Dermis microvascular lymphatic vessel endothelial cell (primary cell): ENCODE results near the gene NPAS2. TPM values are rescaled to one million over a fixed set of nuclear protein-coding genes. Genes with fewer than 3 reads are reported as not detected.

Experiments used
- DNase-seq, 2 donors: peaks; one replicate each; pipeline versions ENCODE4 v3.0.0 to v3.0.0-alpha.2; 2010; ENCODE audit warnings: low read depth in 2 of 2
- total RNA-seq: library from RNA; depleted of rRNA; stranded (reverse); fragments of >200 nt; gene quantifications from 2 replicates; pipeline ENCODE4 v1.2.1, GENCODE V29; 2014

Gene NPAS2
- total RNA-seq, 1 donor from 2014 or later: 4.9 TPM

DNA sequence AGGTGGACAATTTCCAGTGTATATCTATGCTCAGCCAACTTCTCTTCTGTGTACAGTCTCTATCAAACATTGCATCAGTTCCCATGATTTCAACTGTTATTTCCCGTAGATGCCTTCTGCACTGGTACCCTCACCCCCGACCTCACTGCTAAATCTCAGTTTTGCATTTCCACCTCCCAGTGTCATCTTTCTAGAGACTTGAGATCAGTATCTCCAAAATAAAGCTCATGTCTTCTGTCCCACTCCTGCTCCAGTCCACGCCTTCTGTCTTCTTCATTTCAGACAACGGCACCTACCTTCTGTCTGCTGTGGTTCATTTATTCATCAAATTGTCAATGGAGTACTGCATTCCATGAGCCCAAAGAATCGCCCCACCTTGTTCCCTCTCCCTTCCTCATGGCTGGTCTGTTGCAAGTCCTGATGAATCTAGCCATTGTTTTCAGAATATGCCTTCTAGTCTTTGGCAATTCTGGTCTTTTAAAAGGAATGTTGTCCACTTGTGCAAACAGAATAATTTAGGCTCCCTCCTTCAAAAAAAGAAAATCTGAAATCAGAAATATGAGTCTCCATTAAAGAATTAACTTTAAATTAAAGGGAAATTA lies 23.3 kb upstream of the NPAS2 start:
- DNase-seq: no peak

DNA sequence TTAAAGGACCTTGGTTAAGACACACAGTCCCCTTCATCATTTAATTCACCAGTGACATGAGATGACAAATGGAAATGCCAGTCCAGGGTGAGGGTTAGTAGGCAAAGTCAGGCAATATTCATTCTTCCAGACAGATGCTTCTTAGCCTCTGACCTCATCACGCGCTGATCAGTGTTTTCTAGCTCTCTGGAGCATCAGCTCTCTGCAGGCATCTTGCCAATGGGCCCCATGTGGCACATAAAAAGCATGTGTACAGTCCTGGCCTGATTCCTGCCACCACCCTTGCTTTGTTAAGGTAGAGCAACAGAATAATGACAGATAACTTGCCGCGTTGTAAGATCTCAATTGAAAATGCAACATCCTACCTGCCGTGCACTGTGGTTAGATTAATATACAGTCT lies 20.3 kb upstream of the NPAS2 start:
- DNase-seq: peak; percentile 76 to 78

DNA sequence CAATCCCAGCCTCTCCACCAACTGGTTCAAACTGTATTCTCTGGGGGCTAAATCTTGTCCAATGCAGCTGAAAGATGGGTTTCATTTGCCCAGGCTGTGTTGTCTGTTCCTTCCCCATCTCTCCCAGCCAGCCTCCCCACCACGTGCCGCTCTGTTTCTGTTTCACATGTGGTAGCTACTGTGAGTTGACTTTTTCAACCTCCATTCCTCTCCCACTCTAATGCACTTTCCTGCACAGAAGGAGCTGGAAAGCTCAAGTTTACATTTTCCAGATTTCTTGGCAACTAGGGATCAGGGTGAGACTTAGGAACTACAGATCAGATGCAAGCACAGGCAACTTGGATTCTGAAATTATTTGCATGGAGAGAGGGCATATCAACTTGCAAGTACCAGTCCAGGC lies 19.0 kb upstream of the NPAS2 start:
- no peak for DNase-seq

DNA sequence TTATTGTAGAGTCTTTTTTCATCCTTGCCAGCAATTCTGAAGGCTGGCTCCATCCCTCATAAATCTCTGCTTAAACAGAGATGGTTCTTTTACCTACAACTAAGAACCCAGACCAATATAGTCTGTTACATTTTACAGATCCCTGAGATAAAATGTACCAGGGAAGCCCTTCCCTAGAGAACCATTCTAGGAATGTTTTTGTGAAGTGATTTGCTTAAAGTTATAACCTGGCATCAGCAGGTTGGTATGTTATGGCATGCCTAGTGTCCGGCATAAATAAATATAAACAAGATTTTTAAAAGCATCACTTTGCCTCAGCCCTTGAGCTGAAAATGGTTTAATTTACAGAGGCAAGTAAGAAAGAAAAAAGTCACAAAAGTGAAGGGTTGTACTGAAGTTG lies 18.5 kb upstream of the NPAS2 start:
- no peak for DNase-seq

DNA sequence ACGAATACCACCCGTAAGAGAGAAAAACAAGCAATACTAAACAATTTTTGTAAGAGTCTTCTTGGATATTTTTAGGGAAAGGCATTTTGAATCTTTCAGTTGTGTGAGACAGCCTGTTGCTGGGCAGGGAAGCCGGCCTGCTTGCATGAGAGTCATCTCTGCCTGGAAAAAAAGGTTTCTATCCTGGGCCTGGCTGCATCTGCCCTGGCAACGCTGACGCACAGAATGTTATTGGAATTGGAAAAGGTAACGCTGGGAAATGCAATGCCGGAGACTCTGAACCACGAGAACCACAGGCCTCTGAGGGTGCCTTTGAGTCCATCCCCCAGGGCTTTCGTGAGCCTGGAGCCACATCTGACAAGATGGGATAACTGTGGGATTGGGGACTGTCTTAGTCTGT lies 17.9 kb upstream of the NPAS2 start:
- DNase-seq: no peak

DNA sequence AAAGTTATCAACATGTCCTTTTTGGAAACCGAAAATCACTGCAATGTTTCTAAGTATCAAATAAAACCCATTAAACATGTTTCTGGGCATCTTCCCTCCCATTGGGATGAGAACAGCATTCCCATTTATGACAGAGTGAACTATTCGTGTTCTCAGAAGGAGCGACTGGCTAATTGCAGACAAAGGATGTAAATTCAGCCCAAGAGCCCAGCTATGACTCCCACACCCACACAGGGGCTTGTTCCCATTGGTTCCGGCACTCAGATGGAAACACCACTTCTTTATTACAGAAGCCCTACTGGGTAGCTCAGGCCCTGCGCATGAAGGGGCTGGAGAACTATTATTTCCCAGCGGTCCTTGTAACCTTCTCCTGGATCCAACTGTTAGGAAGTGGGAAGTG lies 16.6 kb upstream of the NPAS2 start:
- no peak for DNase-seq

DNA sequence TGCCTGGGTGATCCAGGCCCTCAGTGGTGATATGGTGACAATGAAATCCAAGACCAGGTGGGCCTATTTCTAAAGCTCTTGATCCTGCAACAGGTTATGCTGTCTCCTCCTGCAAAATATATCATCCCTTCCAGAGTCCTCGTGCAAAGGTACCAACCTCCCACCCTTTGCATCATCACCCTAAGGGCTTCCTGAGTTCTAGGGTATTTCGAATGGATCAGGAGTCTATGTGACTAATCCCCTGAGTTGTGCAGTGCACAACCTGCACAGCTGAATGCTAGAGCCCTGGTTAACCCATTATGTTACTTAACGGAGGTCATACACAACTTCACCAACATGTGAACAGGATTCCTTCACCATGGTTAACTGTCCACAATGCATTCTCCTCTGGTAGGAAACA lies 13.4 kb upstream of the NPAS2 start:
- DNase-seq: no peak

DNA sequence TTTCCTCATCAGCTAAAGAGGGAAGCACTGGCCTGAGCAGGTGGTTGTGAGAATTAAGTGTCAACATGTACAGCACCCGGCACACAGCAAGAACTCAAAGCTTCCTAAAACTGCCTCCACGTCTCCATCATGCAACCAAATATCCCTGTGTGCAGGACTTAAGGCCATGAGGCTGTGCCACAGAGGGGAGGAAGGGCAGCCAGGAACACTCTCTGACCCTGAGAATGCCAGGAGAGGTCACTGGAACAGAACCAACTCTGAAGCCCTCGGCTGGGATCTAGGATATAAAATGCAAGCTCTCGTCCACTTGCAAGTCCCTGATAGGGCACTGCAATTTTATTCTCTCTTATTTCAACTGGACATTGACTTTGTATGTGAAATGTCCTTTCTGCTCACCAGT lies 12.2 kb upstream of the NPAS2 start:
- DNase-seq: no peak

DNA sequence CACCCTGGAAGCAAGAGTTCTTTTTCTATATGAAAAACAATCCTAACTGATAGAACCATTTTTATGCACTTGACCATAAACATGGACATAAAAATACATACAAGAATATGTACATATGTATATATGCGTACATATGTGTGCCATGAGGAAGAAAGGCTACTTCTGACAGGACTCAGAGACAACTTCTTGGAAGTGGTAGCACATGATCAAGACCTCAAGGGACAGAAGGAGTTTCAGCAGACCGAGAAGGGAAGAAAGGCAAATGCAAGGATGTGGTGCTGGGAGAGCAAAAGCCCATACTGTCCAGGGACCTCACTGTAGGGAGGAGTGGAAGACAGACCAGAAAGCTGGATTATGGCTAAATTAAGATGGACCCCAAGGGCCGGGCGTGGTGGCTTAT lies 11.4 kb upstream of the NPAS2 start:
- no peak for DNase-seq

DNA sequence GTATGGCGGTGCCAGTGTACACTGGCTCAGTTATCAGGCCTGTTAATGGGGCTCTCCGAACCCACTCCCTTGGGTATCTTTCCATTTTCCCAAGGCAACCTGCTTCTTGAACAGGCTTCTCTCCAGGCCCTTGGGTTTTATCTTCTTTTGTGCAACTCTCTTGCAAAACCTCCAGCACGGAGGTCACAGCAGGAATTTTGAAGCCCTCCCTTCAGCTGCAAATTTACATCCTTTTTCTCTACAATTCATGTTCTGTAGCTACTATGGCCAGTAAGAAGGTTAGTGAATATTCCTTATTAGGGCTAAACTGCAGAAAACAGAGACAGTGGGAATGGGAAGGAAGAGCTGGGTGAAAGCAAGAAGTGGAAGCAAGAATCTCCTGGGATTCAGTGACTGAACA lies 10.4 kb upstream of the NPAS2 start:
- no peak for DNase-seq

DNA sequence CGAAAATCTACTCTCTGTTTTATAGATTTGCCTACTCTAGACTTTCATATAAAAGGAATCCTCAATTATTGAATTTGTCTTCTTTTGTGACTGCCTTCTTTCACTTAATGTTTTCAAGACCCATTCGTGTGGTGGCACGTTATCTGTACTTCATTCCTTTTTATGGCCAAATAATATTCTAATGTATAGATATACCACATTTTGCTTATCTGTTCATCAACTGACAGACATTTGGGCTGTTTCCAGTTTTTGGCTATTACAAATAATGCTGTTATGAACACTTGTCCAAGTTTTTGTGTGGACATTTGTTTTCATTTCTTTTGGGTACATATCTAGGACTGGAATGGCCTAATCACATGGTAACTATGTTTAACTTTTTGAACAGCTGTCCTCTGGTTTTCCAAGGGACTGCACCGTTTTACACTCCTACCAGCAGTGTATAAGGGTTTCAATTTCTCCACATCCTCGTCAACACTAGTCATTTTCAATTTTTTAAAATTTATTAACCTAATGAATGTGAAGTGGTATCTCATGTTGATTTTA lies 9.3 kb upstream of the NPAS2 start:
- no peak for DNase-seq

DNA sequence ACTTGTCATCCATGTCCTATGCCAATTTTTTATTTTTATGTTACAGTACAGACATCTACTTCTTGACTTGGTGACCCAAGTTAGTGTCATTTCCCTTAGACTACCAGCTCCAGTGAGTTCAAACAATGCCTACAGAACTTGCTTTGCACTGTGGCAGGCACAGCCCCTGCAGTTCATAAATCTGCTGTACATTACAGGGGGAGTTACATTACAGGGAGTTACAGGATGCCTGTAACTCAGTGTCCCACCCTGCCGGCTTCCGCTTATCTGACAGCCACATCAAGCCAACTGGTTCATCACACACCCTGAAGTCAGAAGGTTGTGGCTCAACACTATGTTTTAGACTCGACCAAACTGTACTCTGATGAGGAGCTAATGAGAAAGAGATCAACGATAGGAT lies 7.8 kb upstream of the NPAS2 start:
- no peak for DNase-seq

DNA sequence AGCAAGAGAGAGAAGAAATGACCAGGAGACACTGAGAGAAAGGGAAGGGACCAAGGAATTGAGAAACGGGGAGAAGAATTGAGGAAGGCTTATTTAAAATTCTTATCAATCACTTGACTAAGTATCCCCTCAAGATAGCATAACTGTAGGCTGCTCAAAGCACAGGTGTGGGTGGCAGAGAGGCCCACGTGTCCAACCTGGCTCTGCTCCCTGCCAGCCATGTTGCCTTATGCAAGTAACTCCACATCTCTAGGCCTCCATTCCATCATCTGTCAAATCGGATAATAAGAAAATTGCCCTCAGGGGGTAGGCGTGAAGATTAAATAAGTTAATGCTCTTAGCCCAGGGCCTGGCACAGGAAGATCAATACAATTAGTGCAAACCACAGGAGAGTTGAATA lies 7.4 kb upstream of the NPAS2 start:
- no peak for DNase-seq

DNA sequence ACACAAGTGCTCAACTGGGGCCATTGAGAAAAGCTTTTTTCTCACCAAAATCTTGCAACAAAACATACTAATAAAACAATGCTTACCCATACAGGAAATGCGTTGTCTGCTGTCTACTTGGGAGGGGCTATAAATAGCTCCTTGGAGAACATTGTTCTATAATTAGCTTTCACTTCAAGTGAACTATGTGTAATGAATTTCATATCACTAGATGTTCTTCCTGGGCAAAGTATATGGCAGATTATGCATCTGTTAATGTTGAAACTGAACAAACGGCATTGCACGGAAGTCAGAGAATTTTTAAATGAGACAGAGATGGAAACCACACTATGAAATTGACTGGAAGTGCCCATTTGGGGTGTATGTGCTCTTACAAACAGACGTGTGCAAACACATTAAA lies 6.4 kb upstream of the NPAS2 start:
- DNase-seq: peak in 1 of 2 donors; percentile 70

DNA sequence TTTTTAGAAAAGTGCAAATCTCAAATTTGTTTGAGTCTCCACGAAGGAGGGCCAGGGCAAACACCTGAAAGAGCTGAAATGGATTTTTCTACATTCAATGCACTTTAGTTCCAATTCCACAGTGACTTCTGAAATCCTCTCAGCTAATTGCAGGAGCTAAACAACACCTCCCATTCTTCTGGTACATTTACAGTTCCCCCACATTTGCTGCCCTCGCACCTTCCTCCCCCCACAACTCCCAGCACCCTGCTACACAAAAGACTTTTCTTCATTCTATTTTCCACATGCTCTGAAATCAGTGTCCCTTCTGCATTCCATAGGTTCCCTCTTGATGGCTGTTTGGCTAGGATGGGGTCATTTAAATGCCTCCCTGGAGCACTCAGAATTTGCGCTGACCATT lies 5.9 kb upstream of the NPAS2 start:
- no peak for DNase-seq

DNA sequence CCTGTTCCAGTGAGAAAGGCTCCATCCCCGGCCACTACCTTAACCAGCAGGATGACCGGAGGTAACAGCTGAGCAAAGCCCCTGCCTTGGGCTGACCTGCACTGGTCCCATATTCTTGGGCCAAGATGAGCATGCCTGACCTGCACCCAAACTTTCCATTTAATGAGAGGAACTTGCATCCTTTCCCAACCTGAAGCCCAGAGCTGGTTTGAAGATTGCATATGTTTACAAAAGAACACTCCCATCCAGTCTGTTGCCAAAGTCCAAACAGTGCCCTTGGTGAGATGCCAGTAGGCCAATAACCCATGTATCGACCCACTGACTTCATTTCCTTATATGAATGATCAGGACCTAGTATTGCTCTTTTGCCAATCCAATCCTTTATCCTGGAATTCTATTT lies 5.5 kb upstream of the NPAS2 start:
- no peak for DNase-seq

DNA sequence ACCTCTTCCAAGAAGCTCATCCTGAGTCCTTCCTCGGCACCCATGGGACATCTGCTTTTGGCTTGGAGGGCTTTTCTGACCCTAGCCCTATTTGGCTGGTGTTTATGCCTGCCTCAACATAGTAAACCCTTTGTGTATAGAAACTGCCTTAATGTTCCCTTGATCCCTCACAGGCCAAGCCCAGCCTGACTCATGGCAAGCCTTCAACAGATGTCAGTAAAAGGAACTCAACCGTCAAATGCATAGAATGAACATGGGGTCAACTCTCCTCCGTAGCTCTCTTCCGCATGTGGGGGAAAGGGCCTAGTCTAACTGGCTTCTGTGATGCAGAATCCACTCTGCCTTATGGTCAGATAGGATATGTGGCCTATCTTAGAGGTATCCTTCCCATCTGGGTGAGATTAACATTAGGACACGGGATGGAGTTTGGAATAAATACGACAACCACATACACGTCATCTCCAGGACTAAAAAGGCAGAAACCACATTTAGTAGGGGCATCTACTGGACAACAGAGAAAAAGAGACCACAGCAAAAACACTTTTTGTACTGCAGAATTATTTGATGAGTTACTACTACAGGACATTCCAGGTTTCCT lies 2.5 kb upstream of the NPAS2 start:
- DNase-seq: no peak

DNA sequence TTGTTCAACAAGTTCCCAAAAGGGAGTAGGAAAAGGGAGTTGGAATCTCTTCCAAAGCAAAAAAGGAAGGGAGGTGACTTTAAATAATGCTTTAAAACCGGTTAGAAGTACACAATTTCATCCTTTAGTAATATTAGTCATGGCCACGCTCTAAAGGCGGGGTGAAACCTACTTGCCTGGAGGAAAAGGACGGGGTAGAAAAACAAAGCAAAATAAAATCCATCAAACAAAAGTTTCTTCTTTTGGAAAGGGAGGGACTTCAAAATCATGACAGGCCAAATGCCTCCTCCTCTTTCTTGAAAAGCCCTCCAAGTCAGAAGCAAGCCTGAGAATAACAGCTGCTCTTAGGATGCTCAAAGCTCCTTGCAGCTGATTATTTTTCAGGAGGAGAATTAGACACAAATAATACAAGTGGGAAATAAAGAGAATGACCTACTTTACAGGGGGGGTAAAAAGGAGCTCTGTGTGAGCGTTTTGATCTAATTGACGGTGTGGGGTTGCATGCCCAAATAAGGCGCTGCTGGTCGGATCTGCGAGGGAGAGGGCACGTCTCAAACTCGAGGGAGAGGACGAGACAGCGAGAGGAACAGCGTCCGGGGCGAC lies 1.8 kb upstream of the NPAS2 start:
- DNase-seq: no peak

DNA sequence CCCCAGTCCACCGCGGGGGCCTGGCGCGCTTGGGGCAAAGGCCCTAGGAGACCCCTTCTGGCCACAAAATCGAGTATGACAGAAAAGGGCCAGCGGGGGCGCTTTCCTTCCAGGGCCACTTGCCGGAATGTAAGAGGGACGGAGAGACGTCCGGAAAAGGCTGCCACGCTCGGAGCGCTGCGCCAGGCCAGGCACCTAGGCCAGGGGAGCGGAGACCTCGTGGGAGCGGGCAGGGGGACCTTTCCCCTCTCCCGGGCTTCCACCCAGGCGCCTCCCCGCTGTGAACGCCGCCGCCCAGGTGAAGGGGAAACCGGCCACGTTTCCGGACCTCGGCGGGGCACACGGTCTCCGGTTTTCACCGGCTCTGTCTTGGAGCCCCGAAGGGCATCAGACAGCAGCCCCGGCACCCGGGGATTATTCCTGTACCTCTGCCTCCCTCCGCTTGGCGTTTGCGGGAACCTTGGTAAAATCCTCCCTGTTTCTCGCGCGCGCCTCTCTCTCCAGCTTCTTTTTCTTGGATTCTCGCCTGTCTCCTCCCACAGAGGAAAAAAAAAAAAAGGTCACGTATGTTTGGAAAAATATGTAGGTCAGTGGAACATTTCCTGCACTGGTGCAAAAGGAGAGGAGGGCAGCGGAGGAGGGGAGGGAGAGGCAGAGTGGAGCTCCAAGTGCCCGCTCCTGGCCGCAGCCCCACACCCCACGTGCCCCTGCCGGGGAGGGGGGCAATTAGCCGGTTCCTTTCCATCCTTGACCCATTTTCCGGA lies 1.2 kb upstream of the NPAS2 start:
- peak; percentile 75 to 80 for DNase-seq

DNA sequence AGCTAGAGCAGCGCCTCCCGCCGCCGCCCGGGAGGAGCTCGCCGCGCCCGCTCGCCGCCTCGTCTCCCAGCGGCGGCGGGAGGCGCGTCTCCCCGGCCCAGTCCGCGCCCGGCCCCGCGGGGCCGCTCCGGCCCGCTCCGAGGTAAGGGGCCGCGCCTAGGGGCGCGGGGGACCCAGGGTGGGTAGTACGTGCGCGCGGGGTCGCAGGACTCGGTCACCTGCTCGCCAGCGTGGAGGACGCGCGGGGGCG lies 259 bp downstream of the NPAS2 start:
- no peak for DNase-seq

DNA sequence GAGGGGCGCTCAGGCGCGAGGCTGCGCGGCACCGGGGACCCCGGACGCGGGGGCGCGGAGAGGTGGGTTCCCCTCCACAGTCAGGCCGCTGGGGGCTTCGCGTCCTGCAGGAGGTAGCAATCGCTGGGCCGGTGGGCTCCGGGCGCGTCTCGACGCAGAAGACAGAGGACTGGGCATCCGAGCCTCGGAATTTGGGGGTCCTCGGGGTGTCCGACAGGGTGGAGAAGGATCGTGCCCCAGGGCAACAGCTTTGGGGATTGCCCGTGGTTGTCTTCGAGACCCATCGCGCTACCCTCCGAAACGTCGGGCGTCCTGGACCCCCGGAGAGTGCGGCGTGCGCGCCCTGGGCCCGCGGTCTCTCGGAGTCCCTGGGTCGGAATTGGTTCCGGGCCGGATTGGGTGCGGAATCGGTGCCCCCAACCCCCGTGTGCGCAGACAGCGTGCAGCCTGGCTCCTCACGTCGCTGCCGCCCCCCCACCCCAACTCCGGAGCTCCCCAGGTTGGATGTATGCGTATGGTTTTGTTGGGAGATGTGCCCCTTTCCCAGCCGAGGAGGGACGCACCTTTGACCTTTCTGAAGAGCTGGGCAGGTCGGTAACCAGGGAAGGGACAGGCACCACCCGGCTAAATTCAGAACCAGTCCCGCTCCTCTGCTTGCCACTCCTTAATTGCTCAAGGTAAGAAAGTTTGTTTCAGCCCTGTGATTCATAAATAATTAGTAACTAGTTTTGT lies 750 bp downstream of the NPAS2 start:
- DNase-seq: no peak

DNA sequence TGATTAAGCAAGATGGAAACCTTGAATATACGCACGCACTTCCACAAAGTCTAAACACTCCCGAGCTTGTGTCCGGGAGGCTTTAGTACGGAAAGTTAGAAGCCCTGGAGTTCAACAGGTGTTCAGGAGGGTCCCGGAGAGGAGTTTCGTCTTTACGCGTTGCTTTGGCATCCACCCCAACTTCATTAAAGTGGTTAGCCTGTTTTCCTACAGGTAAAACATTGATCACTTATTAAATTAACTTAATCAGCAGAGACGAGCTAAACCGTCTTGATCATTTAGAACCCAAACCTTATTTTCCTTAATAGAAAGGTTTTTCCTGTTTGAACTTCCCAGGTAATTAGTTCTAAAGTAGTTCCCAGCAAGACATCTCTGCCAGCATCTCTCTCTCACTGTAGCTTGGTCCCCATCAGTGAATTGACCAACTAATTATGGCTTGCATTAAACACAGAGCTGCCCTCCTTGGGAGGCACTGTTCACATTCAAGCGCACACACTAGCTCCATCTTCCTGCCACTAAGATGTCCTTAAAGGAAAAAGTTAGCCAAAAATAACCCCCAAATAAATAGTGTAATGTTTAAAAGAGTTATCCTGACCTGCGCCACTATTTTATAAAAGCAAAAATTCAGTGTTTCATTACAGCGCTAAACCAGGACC lies 1.4 kb downstream of the NPAS2 start:
- DNase-seq: no peak
